ENCODE data around the gene HELZ.

Gene HELZ

DNA sequence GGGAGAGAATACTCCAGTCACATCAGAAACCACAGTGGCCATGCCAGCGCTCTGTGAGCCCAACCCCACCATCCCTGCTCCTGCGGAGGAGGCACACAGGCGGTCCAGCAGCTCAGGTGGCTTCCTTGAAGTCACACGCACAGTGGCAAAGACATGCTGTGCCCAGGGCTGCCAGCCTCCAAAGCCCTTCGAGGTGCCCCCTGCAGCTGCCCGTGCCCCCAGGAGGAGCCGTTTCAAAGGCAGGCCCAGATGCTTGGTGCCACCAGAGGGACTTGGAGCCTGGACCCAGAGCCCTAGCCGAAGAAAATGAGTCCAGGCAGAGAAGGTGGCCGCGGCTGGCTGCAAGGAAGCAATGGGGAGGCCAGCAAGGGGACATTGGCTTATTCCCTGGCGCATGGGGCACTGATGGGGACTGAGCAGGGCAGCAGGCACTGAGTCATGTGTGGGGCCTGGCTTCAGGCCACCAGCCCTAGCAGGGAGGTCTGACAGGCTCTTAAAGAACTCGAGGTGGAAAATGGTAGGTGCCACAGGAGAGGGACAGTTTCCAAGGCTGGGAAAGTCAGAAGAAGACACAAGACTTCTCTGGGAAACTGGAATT is 217.9 kb downstream of the HELZ start:
- no peak overlapping the region for H3K4me3 ChIP-seq (ENCODE audit: low read length)
- TF ChIP-seq ZNF274 (IDR thresholded peaks at IDR 0.05; ENCODE audit: low read depth, low read length), result no peak

DNA sequence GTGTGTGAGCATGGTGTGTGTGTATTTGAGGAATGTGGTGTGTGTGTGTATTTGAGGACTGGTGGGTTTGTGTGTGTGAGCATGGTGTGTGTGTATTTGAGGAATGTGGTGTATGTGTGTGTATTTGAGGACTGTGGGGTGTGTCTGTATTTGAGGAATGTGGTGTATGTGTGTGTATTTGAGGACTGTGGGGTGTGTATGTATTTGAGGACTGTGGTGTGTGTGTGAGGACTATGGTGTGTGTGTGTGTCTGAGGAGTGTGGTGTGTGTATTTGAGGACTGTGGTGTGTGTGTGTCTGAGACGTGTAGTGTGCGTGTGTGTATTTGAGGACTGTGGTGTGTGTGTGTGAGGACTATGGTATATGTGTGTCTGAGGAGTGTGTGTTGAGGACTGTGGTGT is 218.7 kb downstream of the HELZ start:
- no peak for TF ChIP-seq ZNF274 (IDR thresholded peaks at IDR 0.05; ENCODE audit: low read depth, low read length)

DNA sequence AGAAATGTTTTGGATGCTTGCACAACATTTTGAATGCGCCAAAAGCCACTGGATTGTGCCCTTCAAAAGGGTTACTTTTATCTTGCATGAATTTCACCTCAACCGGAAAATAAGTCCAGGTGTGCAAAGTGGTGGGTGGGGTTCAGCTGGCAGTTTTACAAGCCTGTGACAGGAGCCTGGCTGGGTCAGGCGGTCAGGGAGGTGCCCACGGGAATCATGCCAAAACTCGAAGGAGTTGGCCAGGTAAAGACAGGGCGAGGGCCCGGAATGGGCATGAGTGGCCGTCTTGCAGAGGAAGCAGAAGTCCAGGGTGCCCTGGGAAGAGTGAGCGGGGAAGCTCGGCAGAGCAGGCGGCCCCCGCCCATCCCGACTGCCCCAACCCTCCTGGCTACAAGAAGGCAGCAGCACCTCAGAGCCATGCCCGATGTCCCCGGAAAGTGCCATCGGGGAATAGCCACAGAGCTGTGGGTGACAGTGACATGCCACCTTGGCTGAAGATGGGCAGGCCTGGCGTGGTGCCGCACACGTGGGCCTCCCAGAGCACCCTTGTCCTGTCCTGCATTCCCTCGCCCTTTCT is 219.7 kb downstream of the HELZ start:
- no peak for TF ChIP-seq ZNF274 (IDR thresholded peaks at IDR 0.05; ENCODE audit: low read depth, low read length)
- H3K4me3 ChIP-seq (ENCODE audit: low read length), result no peak overlapping the region

More for the DNA sequence above, 218.7 kb downstream of the HELZ start:
- no peak overlapping the region for H3K4me3 ChIP-seq (ENCODE audit: low read length)

DNA sequence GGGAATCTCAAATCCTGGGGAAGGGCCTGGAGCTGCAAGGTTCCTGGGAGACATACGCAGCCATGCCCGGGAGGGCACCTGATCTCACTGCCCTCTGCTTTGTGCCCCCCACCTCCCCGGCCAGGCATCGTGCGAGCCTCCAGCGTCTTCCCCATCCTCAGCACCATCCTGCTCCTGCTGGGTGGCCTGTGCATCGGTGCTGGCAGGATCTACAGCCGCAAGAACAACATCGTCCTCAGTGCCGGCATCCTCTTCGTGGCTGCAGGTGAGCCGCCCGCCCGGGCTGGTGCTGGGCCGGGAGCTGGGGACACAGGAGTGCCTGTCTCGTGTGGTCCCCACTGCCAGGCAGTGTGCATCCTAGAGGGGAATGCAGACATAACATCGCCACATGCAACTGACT is 220.3 kb downstream of the HELZ start:
- H3K4me3 ChIP-seq (ENCODE audit: low read length), result no peak overlapping the region
- no peak for TF ChIP-seq ZNF274 (IDR thresholded peaks at IDR 0.05; ENCODE audit: low read depth, low read length)

DNA sequence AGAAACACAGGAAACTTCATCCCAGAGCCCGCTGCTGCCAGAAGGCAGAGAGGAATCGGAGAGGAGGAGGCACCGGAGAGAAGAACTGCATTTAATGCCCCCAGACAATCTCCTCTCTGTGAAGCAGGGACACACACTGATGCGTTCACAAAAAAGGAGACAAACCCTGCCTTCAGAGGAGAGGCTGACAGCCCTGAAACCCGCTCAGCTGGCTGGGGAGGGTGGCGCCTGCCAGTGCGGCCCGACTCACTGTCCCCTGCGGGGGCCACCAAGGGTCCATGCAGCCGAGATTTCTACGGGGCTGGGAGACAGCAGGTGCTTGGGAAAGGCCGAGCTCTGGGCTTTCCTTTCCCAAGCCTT is 222.6 kb downstream of the HELZ start:
- no peak overlapping the region for H3K4me3 ChIP-seq (ENCODE audit: low read length)
- TF ChIP-seq ZNF274 (IDR thresholded peaks at IDR 0.05; ENCODE audit: low read depth, low read length), result no peak

DNA sequence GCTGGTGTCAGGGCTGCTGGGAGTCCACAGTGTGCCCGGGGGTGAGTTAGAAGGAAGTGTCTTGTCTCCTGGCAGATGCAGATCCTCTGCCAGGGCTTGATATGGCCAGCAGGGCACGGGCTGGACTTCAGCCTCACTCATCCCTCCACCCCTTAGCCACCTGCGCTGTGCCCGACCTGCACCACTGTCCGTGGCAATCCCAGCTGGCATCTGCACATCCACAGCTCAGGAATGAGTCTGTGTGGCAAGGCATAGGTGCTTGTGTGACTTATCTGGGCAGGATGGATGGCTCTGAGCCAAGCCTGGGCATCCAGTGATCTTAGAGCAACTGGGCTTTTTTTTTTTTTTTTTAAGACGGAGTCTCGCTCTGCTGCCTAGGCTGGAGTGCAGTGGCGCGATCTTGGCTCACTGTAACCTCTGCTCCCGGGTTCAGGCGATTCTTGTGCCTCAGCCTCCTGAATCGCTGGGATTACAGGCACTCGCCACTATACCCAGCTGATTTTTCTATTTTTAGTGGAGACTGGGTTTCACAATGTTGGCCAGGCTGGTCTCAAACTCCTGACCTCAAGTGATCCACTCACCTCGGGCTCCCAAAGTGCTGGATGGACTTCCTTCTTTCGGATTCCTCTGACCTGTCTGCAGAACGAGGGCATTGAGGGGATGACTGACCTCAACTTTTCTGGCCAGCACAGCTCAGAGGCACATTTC is 223.1 kb downstream of the HELZ start:
- no peak overlapping the region for H3K4me3 ChIP-seq (ENCODE audit: low read length)

DNA sequence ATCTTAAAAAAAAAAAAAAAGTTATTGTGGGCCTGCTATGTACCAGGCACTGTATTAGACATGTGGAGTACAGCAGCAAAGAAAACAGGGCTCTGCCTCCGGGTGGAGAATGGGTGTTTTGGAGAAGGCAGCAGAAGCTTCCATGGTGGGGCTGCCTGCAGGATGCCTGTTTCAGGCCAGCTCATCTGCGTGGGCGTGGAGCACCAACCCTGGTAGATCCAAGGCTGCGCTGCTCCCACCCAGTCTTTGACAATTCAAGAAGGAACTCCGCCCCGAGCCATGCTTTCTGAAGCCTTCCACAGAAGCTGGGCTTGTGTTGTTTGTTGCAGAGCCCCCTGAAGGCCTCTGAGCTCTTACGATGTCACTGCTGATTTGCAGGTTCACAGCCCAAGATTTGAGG is 223.8 kb downstream of the HELZ start:
- no peak overlapping the region for H3K4me3 ChIP-seq (ENCODE audit: low read length)
- TF ChIP-seq ZNF274 (IDR thresholded peaks at IDR 0.05; ENCODE audit: low read depth, low read length), result no peak

More for the DNA sequence above, 223.1 kb downstream of the HELZ start:
- TF ChIP-seq ZNF274 (IDR thresholded peaks at IDR 0.05; ENCODE audit: low read depth, low read length), result no peak

Measured in GM08714 (cell line).